KMS-11 (cell line): ENCODE measurements around the gene ESPNL.

Experiments
- H2AFZ ChIP-seq: fragments of 200-600 bp; sonication (generic); 2 replicates; pipeline ENCODE4 v1.6.1; 2016; ENCODE audit warnings: antibody characterized with exemption, mixed run types, low read depth
- H3K27ac ChIP-seq: fragments of 200-600 bp; sonication (generic); 2 replicates; pipeline ENCODE4 v1.6.1; 2016; ENCODE audit warnings: mild to moderate bottlenecking, mixed run types
- H3K27me3 ChIP-seq: fragments of 200-600 bp; sonication (generic); 2 replicates; pipeline ENCODE4 v1.6.1; 2017; ENCODE audit warnings: mild to moderate bottlenecking, low read depth, mixed run types, moderate library complexity; ENCODE audit not compliant: insufficient read depth
- H3K36me3 ChIP-seq: fragments of 200-600 bp; sonication (generic); 2 replicates; pipeline ENCODE4 v1.6.1; 2017; ENCODE audit warnings: mild to moderate bottlenecking, mixed run types; ENCODE audit not compliant: insufficient read depth
- H3K4me1 ChIP-seq: fragments of 200-600 bp; sonication (generic); 2 replicates; pipeline ENCODE4 v1.6.1; 2016; ENCODE audit warnings: mild to moderate bottlenecking, low read depth, mixed run types; ENCODE audit not compliant: poor library complexity, severe bottlenecking
- H3K4me2 ChIP-seq: fragments of 200-600 bp; sonication (generic); 2 replicates; pipeline ENCODE4 v1.7.0; 2016; ENCODE audit warnings: mild to moderate bottlenecking, mixed run types
- H3K4me3 ChIP-seq: fragments of 200-600 bp; sonication (generic); IDR thresholded peaks from 2 replicates; pipeline ENCODE4 v1.6.1; 2017; ENCODE audit warnings: low read depth, low read length, mixed read lengths; ENCODE audit not compliant: insufficient read depth
- H3K79me2 ChIP-seq: fragments of 200-600 bp; sonication (generic); 2 replicates; pipeline ENCODE4 v1.6.1; 2016; ENCODE audit warnings: low read depth, mixed run types; ENCODE audit not compliant: insufficient read depth
- H3K9ac ChIP-seq: fragments of 200-600 bp; sonication (generic); 2 replicates; pipeline ENCODE4 v1.6.1; 2016; ENCODE audit warnings: mild to moderate bottlenecking, mixed run types
- H4K20me1 ChIP-seq: fragments of 200-600 bp; sonication (generic); 2 replicates; pipeline ENCODE4 v1.6.1; 2016; ENCODE audit warnings: mild to moderate bottlenecking, mixed run types; ENCODE audit not compliant: insufficient read depth
- TF ChIP-seq, protein P1 (sequence below): fragments of 200-600 bp; sonication (generic); conservative IDR thresholded peaks from 2 replicates; pipeline ENCODE4 v1.6.1; 2017; ENCODE audit warnings: low read depth, mild to moderate bottlenecking, antibody characterized with exemption, low read length, moderate library complexity, mixed read lengths

The ESPNL gene

DNA sequence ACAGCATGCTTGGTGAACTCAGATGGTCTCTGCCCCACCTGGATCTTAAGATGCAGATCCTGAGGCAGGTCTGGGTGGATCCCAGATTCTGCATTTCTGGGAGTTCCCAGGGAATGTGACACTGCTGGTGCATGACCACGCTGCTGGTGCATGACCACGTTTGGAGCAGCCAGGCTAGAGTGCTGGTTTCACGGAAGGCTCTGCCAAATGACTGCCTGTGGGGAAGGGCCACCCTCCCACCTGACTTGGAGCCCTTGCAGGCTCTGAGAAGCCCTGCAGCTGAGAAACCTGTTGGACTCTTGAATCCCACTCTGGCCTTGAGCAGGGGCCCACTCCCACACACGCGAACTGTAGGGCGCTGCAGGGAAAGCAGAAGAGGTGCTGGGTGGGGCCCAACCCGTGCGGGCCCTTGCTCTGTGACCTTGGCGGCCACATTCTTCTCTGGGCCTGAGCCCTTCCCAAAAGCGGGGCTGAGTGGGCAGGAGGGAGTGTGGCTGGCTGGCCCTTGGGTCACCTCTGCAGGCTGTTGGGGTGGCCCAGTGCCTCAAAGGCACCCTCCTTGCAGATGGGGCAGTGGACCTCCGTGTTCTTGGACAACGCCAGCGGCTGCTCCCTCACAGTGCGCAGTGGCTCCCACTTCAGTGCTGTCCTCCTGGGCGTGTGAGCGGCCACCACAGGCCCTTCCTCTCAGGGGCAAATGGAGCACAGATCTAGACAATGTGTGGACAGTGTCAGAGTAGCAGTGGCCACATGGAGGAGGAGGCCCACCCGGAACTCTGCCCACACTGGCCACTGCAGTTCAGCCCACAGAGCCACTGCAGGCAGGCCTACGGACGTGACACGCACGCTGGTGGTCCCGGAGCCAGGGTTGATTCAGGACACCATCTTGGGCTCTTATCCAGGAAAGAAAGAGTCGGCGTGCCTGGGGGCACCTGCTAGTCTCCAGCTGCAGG lies 66.5 kb downstream of the ESPNL start:
- no peak overlapping the region for H3K9ac ChIP-seq
- H3K36me3 ChIP-seq: no peaks in the 10 kb centered on the region
- H3K79me2 ChIP-seq: no peaks in the 10 kb centered on the region
- H2AFZ ChIP-seq: no peak overlapping the region
- no peak overlapping the region for H3K4me2 ChIP-seq
- H3K27ac ChIP-seq: no peak overlapping the region
- H3K4me1 ChIP-seq: peaks cover 5% of the 10 kb centered on the region
- TF ChIP-seq, protein P1, sequence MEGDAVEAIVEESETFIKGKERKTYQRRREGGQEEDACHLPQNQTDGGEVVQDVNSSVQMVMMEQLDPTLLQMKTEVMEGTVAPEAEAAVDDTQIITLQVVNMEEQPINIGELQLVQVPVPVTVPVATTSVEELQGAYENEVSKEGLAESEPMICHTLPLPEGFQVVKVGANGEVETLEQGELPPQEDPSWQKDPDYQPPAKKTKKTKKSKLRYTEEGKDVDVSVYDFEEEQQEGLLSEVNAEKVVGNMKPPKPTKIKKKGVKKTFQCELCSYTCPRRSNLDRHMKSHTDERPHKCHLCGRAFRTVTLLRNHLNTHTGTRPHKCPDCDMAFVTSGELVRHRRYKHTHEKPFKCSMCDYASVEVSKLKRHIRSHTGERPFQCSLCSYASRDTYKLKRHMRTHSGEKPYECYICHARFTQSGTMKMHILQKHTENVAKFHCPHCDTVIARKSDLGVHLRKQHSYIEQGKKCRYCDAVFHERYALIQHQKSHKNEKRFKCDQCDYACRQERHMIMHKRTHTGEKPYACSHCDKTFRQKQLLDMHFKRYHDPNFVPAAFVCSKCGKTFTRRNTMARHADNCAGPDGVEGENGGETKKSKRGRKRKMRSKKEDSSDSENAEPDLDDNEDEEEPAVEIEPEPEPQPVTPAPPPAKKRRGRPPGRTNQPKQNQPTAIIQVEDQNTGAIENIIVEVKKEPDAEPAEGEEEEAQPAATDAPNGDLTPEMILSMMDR: no peak
- H4K20me1 ChIP-seq: no peaks in the 10 kb centered on the region
- no peaks in the 10 kb centered on the region for H3K27me3 ChIP-seq
- no peak overlapping the region for H3K4me3 ChIP-seq

DNA sequence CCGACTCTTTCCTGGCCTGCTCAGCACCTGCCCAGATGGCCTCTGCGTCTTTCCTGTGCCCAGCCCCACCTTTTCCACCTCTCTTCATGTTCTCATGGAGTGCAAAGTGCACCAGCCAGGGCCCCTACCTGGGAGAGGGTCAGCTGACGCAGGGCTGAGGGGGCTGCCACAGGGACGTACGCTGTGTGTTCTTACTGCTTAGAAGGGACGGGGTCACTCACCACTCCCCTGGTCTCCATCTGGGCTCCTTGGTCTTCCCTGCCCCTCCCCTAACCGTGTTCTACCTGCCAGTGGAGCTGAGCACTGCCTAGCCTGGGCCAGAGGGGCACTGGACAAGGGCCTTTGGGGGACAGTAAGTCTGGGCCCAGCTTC lies 67.2 kb downstream of the ESPNL start:
- H3K9ac ChIP-seq: no peak overlapping the region
- H3K36me3 ChIP-seq: no peaks in the 10 kb centered on the region
- TF ChIP-seq, protein P1: no peak
- H4K20me1 ChIP-seq: no peaks in the 10 kb centered on the region
- no peak overlapping the region for H2AFZ ChIP-seq
- no peak overlapping the region for H3K4me3 ChIP-seq
- no peak overlapping the region for H3K27ac ChIP-seq
- no peaks in the 10 kb centered on the region for H3K27me3 ChIP-seq
- H3K79me2 ChIP-seq: no peaks in the 10 kb centered on the region
- no peak overlapping the region for H3K4me2 ChIP-seq
- peaks cover 5% of the 10 kb centered on the region for H3K4me1 ChIP-seq

DNA sequence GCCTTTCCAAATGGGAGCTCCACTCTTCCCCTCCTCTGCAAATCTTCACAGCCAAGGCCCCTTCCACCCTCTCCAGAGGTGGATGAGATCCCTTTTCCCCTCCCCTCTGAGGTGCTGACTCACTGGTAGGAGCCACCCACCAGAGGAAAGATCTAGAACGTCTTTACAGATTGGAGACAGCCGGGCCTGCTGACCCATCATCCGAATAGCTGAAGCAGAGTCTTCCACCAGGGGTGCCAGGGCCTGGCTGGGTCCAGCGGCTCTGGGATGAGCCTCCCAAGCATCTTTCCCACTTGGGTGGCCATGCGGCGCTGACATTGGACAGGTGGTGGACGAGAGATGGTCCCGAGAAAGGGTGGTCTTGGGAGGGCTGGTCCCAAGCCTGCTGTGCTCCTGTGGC lies 67.6 kb downstream of the ESPNL start:
- Histone ChIP-seq H3K27me3 (no peaks in the 10 kb centered on the region), H3K4me1 (peaks cover 5% of the 10 kb centered on the region), H3K9ac (no peak overlapping the region), H3K79me2 (no peaks in the 10 kb centered on the region), H3K36me3 (no peaks in the 10 kb centered on the region), H3K27ac (no peak overlapping the region), H3K4me3 (no peak overlapping the region), H3K4me2 (no peak overlapping the region), H2AFZ (no peak overlapping the region), H4K20me1 (no peaks in the 10 kb centered on the region)
- TF ChIP-seq, protein P1: no peak

DNA sequence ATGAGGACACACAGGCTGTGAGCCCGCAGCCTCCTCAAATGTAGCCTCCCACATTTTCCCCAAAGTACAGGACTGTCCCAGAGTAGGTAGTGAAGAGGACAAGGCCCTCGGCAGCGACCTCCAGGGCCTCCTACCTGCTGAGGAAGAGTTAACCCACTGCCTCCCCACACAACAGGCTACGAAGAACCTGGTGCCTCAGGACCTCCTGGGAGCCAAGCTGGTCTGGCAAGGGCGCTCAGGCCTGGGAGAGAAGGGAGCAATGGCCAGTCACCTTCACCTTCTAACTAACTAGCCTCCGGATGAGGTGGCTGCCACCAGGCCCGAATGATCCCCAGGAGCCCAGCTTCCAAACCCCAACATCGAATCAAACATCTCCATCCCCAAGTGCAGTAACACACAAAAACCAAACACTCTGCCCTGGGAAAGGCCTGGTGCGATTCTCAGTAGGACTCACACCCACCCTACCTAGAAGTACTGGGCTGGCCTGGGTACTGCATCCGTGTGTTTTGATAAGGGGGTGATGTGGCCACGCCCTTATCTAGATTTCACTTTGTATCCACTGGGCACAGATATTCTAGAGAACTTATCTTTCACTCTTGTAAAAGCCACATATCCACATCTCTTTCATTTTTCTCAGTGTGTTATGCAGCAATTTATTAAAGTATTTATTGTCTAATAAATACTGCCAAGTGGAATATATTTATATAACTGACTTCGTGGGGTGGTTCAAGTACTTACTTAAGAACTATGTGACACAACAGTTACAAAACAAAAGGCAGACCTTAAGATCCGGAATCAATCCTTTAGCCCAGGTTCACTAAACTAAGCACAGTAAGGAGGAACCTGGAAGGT lies 68.3 kb downstream of the ESPNL start:
- Histone ChIP-seq H3K27ac (no peak overlapping the region), H3K4me1 (peaks cover 5% of the 10 kb centered on the region), H3K36me3 (no peaks in the 10 kb centered on the region), H3K9ac (no peak overlapping the region), H3K79me2 (no peaks in the 10 kb centered on the region), H4K20me1 (no peaks in the 10 kb centered on the region), H3K27me3 (no peaks in the 10 kb centered on the region), H2AFZ (no peak overlapping the region), H3K4me3 (no peak overlapping the region), H3K4me2 (no peak overlapping the region)
- TF ChIP-seq, protein P1: no peak
